H9 (cell line): ENCODE results near the gene TSLP. TPM values are rescaled to one million over a fixed set of nuclear protein-coding genes. Genes with fewer than 3 reads are reported as not detected.

Source experiments
- DNase-seq: peaks from one replicate; pipeline ENCODE4 v3.0.0-alpha.2; 2017
- H2AFZ ChIP-seq: one replicate; pipeline ENCODE4 v1.6.1; 2013; ENCODE audit warnings: mild to moderate bottlenecking, low read length, control low read depth, moderate library complexity
- H2AK5ac ChIP-seq: 2 replicates; pipeline ENCODE4 v1.6.1; 2013; ENCODE audit warnings: low read length, control low read depth, mixed read lengths; ENCODE audit not compliant: insufficient read length
- H2BK120ac ChIP-seq: one replicate; pipeline ENCODE4 v1.6.1; 2013; ENCODE audit warnings: low read depth, mild to moderate bottlenecking, low read length, control low read depth, inconsistent platforms; ENCODE audit not compliant: poor library complexity, severe bottlenecking
- H2BK12ac ChIP-seq: 2 replicates; pipeline ENCODE4 v1.6.1; 2013; ENCODE audit warnings: low read length, control low read depth, mixed read lengths, low read depth; ENCODE audit not compliant: insufficient read length
- H2BK15ac ChIP-seq: 2 replicates; pipeline ENCODE4 v1.6.1; 2013; ENCODE audit warnings: low read depth, low read length, control low read depth
- H2BK20ac ChIP-seq: one replicate; pipeline ENCODE4 v1.6.1; 2013; ENCODE audit warnings: low read depth, mild to moderate bottlenecking, low read length, control low read depth, inconsistent platforms; ENCODE audit not compliant: poor library complexity, severe bottlenecking
- H2BK5ac ChIP-seq: 2 replicates; pipeline ENCODE4 v1.6.1; 2013; ENCODE audit warnings: low read length, control low read depth, mixed read lengths; ENCODE audit not compliant: insufficient read length
- H3K14ac ChIP-seq: 2 replicates; pipeline ENCODE4 v1.6.1; 2013; ENCODE audit warnings: low read length, control low read depth; ENCODE audit not compliant: insufficient read depth
- H3K18ac ChIP-seq: 2 replicates; pipeline ENCODE4 v1.6.1; 2013; ENCODE audit warnings: low read depth, mild to moderate bottlenecking, mixed read lengths, low read length, control low read depth; ENCODE audit not compliant: insufficient read length
- H3K23ac ChIP-seq: 2 replicates; pipeline ENCODE4 v1.6.1; 2013; ENCODE audit warnings: low read length, control low read depth, mixed read lengths, low read depth; ENCODE audit not compliant: insufficient read length
- H3K23me2 ChIP-seq: 2 replicates; pipeline ENCODE4 v1.6.1; 2013; ENCODE audit warnings: low read depth, mild to moderate bottlenecking, mixed read lengths, low read length, control low read depth; ENCODE audit not compliant: insufficient read length, poor library complexity, severe bottlenecking
- H3K27ac ChIP-seq: 2 replicates; pipeline ENCODE4 v1.5.1; 2013; ENCODE audit warnings: low read length, control low read depth, mixed read lengths, low read depth; ENCODE audit not compliant: insufficient read length
- H3K27me3 ChIP-seq: 2 replicates; pipeline ENCODE4 v1.6.1; 2013; ENCODE audit warnings: low read length, control low read depth, inconsistent platforms; ENCODE audit not compliant: insufficient read depth
- H3K4ac ChIP-seq: 2 replicates; pipeline ENCODE4 v1.6.1; 2013; ENCODE audit warnings: low read depth, mild to moderate bottlenecking, control low read depth, inconsistent platforms, low read length, moderate library complexity
- H3K4me1 ChIP-seq: 2 replicates; pipeline ENCODE4 v1.6.1; 2013; ENCODE audit warnings: low read length, control low read depth, inconsistent platforms; ENCODE audit not compliant: insufficient read depth
- H3K4me2 ChIP-seq: 2 replicates; pipeline ENCODE4 v1.6.1; 2013; ENCODE audit warnings: low read length, control low read depth, mixed read lengths; ENCODE audit not compliant: insufficient read length, insufficient read depth
- H3K56ac ChIP-seq: 2 replicates; pipeline ENCODE4 v1.6.1; 2013; ENCODE audit warnings: low read depth, mild to moderate bottlenecking, mixed read lengths, low read length, control low read depth; ENCODE audit not compliant: insufficient read length
- H3K79me1 ChIP-seq: 2 replicates; pipeline ENCODE4 v1.6.1; 2013; ENCODE audit warnings: low read depth, mild to moderate bottlenecking, moderate library complexity, low read length, control low read depth, inconsistent platforms; ENCODE audit not compliant: insufficient read depth, poor library complexity, severe bottlenecking
- H3K79me2 ChIP-seq: 2 replicates; pipeline ENCODE4 v1.6.1; 2013; ENCODE audit warnings: low read length, control low read depth, inconsistent platforms; ENCODE audit not compliant: insufficient read depth
- H3K9ac ChIP-seq: 2 replicates; pipeline ENCODE4 v1.6.1; 2013; ENCODE audit warnings: low read length, control low read depth, mixed read lengths; ENCODE audit not compliant: insufficient read length; ENCODE audit errors: extremely low read depth
- H3K9me3 ChIP-seq: one replicate; pipeline ENCODE4 v1.6.1; 2013; ENCODE audit warnings: low read depth, low read length, inconsistent platforms; ENCODE audit not compliant: control insufficient read depth
- H3T11ph ChIP-seq: one replicate; pipeline ENCODE4 v1.6.1; 2013; ENCODE audit warnings: mild to moderate bottlenecking, low read length, control low read depth, inconsistent platforms
- H4K20me1 ChIP-seq: one replicate; pipeline ENCODE4 v1.6.1; 2013; ENCODE audit not compliant: control insufficient read depth, insufficient read length, insufficient read depth
- H4K5ac ChIP-seq: 2 replicates; pipeline ENCODE4 v1.6.1; 2013; ENCODE audit warnings: low read depth, mild to moderate bottlenecking, mixed read lengths, low read length, control low read depth; ENCODE audit not compliant: insufficient read length
- H4K8ac ChIP-seq: replicated peaks from 2 replicates; pipeline ENCODE4 v1.6.1; 2013; ENCODE audit warnings: low read length, control low read depth, mixed read lengths, low read depth; ENCODE audit not compliant: insufficient read length
- H4K91ac ChIP-seq: 2 replicates; pipeline ENCODE4 v1.6.1; 2013; ENCODE audit warnings: low read depth, mild to moderate bottlenecking, moderate library complexity, mixed read lengths, low read length, control low read depth; ENCODE audit not compliant: insufficient read length
- H3K27ac Mint-ChIP-seq, 3 experiments: 2 replicates in 2 of 3; 3 replicates in 1 of 3; pipeline ENCODE4 v1.8.0; 2020 to 2021; ENCODE audit warnings: mixed read lengths in 3 of 3, mild to moderate bottlenecking in 1 of 3, moderate library complexity in 1 of 3
- H3K27me3 Mint-ChIP-seq: 2 replicates; pipeline ENCODE4 v1.8.0; 2021; ENCODE audit warnings: low read depth, mild to moderate bottlenecking, moderate library complexity, mixed read lengths
- H3K36me3 Mint-ChIP-seq, 3 experiments: 2 replicates in 2 of 3; 3 replicates in 1 of 3; pipeline ENCODE4 v1.8.0; 2020 to 2021; ENCODE audit warnings: low read depth in 3 of 3, mixed read lengths in 3 of 3; ENCODE audit not compliant: insufficient read depth in 1 of 3
- H3K4me1 Mint-ChIP-seq, 2 experiments: 2 replicates each; pipeline ENCODE4 v1.8.0; 2020; ENCODE audit warnings: mixed read lengths in 2 of 2
- H3K4me3 Mint-ChIP-seq, 2 experiments: 2 replicates in 1 of 2; 3 replicates in 1 of 2; pipeline ENCODE4 v1.8.0; 2020 to 2021; ENCODE audit warnings: mild to moderate bottlenecking in 2 of 2, mixed read lengths in 2 of 2, moderate library complexity in 1 of 2
- H3K9me3 Mint-ChIP-seq, 2 experiments: 2 replicates in 1 of 2; 3 replicates in 1 of 2; pipeline ENCODE4 v1.8.0; 2020; ENCODE audit warnings: mild to moderate bottlenecking in 2 of 2, mixed read lengths in 2 of 2, moderate library complexity in 1 of 2
- CTCF ChIP-seq: fragments of 200-600 bp; sonication (generic); conservative IDR thresholded peaks from 3 replicates; pipeline ENCODE4 v1.8.0; 2021; ENCODE audit warnings: antibody characterized with exemption, mild to moderate bottlenecking
- WGBS: extraction: QIAGEN DNeasy Blood & Tissue Kit; methylation state at CpG from one replicate; pipeline ENCODE4 v1.1.7; 2013; ENCODE audit warnings: missing lambda C conversion rate, low lambda C conversion rate, mixed read lengths; ENCODE audit not compliant: insufficient read length; ENCODE audit errors: extremely low coverage; 5-methylcytosine and 5-hydroxymethylcytosine counted together
- total RNA-seq: library from RNA; stranded (reverse); gene quantifications from 2 replicates; pipeline ENCODE4 v1.2.1, GENCODE V29; 2021

The TSLP gene
- total RNA-seq, 1 experiment from 2014 or later: 0.63 TPM

GRCh38 chr5:111083323-111083722 lies 11.8 kb downstream of the TSLP start:
- Histone ChIP-seq H3K18ac (no peak overlapping the region), H3K27ac (no peak overlapping the region), H2AK5ac (no peak overlapping the region), H3T11ph (no peak overlapping the region), H3K79me2 (no peaks in the 10 kb centered on the region), H2BK15ac (no peak overlapping the region), H4K91ac (no peak overlapping the region), H3K23ac (no peak overlapping the region), H3K9ac (no peak overlapping the region), H4K8ac (no peak overlapping the region), H2BK20ac (no peak overlapping the region), H3K23me2 (no peaks in the 10 kb centered on the region), H2BK120ac (no peak overlapping the region), H2BK5ac (no peak overlapping the region), H4K5ac (no peak overlapping the region), H3K4me2 (no peak overlapping the region), H4K20me1 (no peaks in the 10 kb centered on the region), H3K56ac (no peak overlapping the region), H3K27me3 (no peaks in the 10 kb centered on the region), H3K14ac (no peak overlapping the region), H3K4ac (no peak overlapping the region), H2AFZ (no peak overlapping the region), H3K9me3 (no peaks in the 10 kb centered on the region), H3K79me1 (no peaks in the 10 kb centered on the region), H2BK12ac (no peak overlapping the region), H3K4me1 (no peaks in the 10 kb centered on the region)
- Mint-ChIP-seq H3K9me3 (no peaks in the 10 kb centered on the region), H3K36me3 (no peaks in the 10 kb centered on the region), H3K4me3 (no peak overlapping the region), H3K27me3 (peaks cover 9% of the 10 kb centered on the region), H3K4me1 (no peaks in the 10 kb centered on the region), H3K27ac (no peak overlapping the region)
- no peak for TF ChIP-seq CTCF
- no CpG with 5 or more reads among the region's 7 CpGs for WGBS
- DNase-seq: no peak
